MCF 10A (cell line): ENCODE data around the gene NCOA6. TPM values are rescaled to one million over a fixed set of nuclear protein-coding genes. Genes with fewer than 3 reads are reported as not detected.
A peak's percentile ranks its signal among the peaks of the same experiment; 100 is the strongest.

Source experiments
- BruUV-seq: library from RNA; stranded (reverse); fragments of 400-500 nt; replicated peaks from 2 replicates; lab custom pipeline; 2021; lab: Mats Ljungman, UMichigan
- CTCF ChIA-PET: fragments of 300-600 bp; sonication (Branson Sonifier 250); formaldehyde crosslinking; extraction: SDS; loops from one replicate; lab custom pipeline; 2021; ENCODE audit warnings: antibody characterized with exemption, inconsistent platforms; lab: Yijun Ruan, JAX
- POLR2A ChIA-PET: fragments of 300-600, 350-650 bp; sonication (Branson Sonifier 250); formaldehyde crosslinking; extraction: SDS; loops from one replicate; lab custom pipeline; 2020; ENCODE audit warnings: antibody characterized with exemption, inconsistent platforms; lab: Yijun Ruan, JAX
- DNase-seq: peaks from one replicate; pipeline ENCODE4 v3.0.0-alpha.2; 2018; ENCODE audit not compliant: unreplicated experiment
- H3K27ac Mint-ChIP-seq: one replicate; pipeline ENCODE4 v1.8.0; 2022; ENCODE audit warnings: mild to moderate bottlenecking, low read depth, mixed read lengths; ENCODE audit not compliant: unreplicated experiment
- H3K27me3 Mint-ChIP-seq: one replicate; pipeline ENCODE4 v1.8.0; 2022; ENCODE audit warnings: mixed read lengths; ENCODE audit not compliant: insufficient read depth, unreplicated experiment
- H3K36me3 Mint-ChIP-seq: one replicate; pipeline ENCODE4 v1.8.0; 2022; ENCODE audit warnings: mild to moderate bottlenecking, moderate library complexity, mixed read lengths; ENCODE audit not compliant: insufficient read depth, unreplicated experiment
- H3K4me1 Mint-ChIP-seq: one replicate; pipeline ENCODE4 v1.8.0; 2022; ENCODE audit warnings: mixed read lengths; ENCODE audit not compliant: insufficient read depth, unreplicated experiment
- H3K4me3 Mint-ChIP-seq: one replicate; pipeline ENCODE4 v1.8.0; 2022; ENCODE audit warnings: mild to moderate bottlenecking, moderate library complexity, mixed read lengths; ENCODE audit not compliant: unreplicated experiment
- H3K9me3 Mint-ChIP-seq: one replicate; pipeline ENCODE4 v1.8.0; 2022; ENCODE audit warnings: mixed read lengths; ENCODE audit not compliant: unreplicated experiment
- CTCF ChIP-seq: fragments of 200-600 bp; IDR thresholded peaks from one replicate; pipeline ENCODE4 v1.8.0; 2022; ENCODE audit warnings: antibody characterized with exemption, mild to moderate bottlenecking; ENCODE audit not compliant: unreplicated experiment
- intact Hi-C: fragments of 100-400 bp; cut with micrococcal nuclease; formaldehyde crosslinking; loops from 2 replicates; pipeline ENCODE4 v1.14.1; 2022
- total RNA-seq: library from RNA; stranded (reverse); gene quantifications from 2 replicates; pipeline ENCODE4 v1.2.3, GENCODE V29; 2022

Gene NCOA6
- total RNA-seq, 1 experiment from 2014 or later: 27.9 TPM

- Mint-ChIP-seq H3K9me3 (no peaks in the 10 kb centered on the region), H3K27me3 (no peaks in the 10 kb centered on the region), H3K4me3 (peak overlapping the region; percentile 80), H3K36me3 (peaks cover 22% of the 10 kb centered on the region), H3K4me1 (peaks cover 19% of the 10 kb centered on the region), H3K27ac (no peak overlapping the region)
- no TSS peak for BruUV-seq
- ChIA-PET POLR2A (interaction anchor here (0.6 to 2.1 kb wide), 3 partner anchors 35 to 153 kb away, joined by 3 to 10 read pairs (median 4); partner anchors contain the start of genes MAP1LC3A and PIGU), CTCF (interaction anchor here (0.6 to 1.6 kb wide), 4 partner anchors 22 to 133 kb away, joined by 3 to 5 read pairs (median 3); no protein-coding TSS in a partner anchor)
- TF ChIP-seq CTCF: no peak
- DNase-seq: no peak
- intact Hi-C loops: no loop called here
Observed at GRCh38 chr20:34710861-34711574, 114.4 kb downstream of the NCOA6 start.

- H3K9me3 Mint-ChIP-seq: no peaks in the 10 kb centered on the region
- no peak for TF ChIP-seq CTCF
- ChIA-PET POLR2A (interaction anchor here (2.1 kb wide), 1 partner anchor 34 kb away, joined by 10 read pairs; the partner anchor contains the start of gene PIGU), CTCF (interaction anchor here (0.6 to 1.6 kb wide), 5 partner anchors 21 to 154 kb away, joined by 3 to 5 read pairs (median 3); no protein-coding TSS in a partner anchor)
- DNase-seq: no peak
- no peak overlapping the region for H3K27ac Mint-ChIP-seq
- peak overlapping the region; percentile 80 for H3K4me3 Mint-ChIP-seq
- no TSS peak for BruUV-seq
- peaks cover 18% of the 10 kb centered on the region for H3K36me3 Mint-ChIP-seq
- no peaks in the 10 kb centered on the region for H3K27me3 Mint-ChIP-seq
- intact Hi-C loops: no loop called here
- H3K4me1 Mint-ChIP-seq: peaks cover 21% of the 10 kb centered on the region
Observed at GRCh38 chr20:34710568-34710839, 114.9 kb downstream of the NCOA6 start.

- H3K27me3 Mint-ChIP-seq: no peaks in the 10 kb centered on the region
- DNase-seq: peak; percentile 69
- H3K27ac Mint-ChIP-seq: no peak overlapping the region
- peak; percentile 24 for TF ChIP-seq CTCF
- ChIA-PET POLR2A (interaction anchor here (1.6 to 2.1 kb wide), 2 partner anchors 10 to 34 kb away, joined by 4 to 10 read pairs; partner anchors contain the start of gene PIGU), CTCF (interaction anchor here (0.6 to 1.0 kb wide), 3 partner anchors 21 to 153 kb away, joined by 3 read pairs; no protein-coding TSS in a partner anchor)
- peak overlapping the region; percentile 80 for H3K4me3 Mint-ChIP-seq
- no peaks in the 10 kb centered on the region for H3K9me3 Mint-ChIP-seq
- peaks cover 26% of the 10 kb centered on the region for H3K4me1 Mint-ChIP-seq
- H3K36me3 Mint-ChIP-seq: peaks cover 13% of the 10 kb centered on the region
- no TSS peak for BruUV-seq
- intact Hi-C loops: loop anchor here (5.0 kb wide), 1 partner anchor 398 kb away; no protein-coding TSS in a partner anchor
Observed at GRCh38 chr20:34709831-34710567, 115.5 kb downstream of the NCOA6 start.
